NOMO-1 (cell line): ENCODE measurements around the gene RCBTB2.

Source experiments
- DNase-seq, 2 experiments: peaks; one replicate each; lab custom pipeline; 2025; ENCODE audit not compliant: unreplicated experiment in 2 of 2; lab: John Stamatoyannopoulos, UW

RCBTB2 gene

DNA sequence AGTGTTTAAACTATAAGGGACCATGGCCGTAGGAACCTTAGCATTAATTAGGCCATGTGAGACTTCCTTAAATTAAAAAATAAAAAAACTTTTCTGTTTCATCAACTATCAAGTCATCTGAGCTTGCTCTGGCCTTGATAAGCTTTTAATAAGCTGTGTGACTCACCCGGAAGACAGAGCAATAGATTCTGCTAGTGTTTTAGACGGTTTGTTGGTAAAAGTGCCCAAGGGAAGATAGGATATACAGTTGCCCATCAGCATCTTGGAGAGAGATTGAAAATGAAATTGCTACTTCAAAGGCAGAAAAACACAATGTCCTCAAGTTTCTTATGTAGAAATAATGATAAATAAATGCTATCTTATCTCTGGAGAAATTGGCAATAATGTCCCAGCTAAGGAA is 31.2 kb upstream of the RCBTB2 start:
- peak in 1 of 2 experiments; percentile 25 for DNase-seq

GRCh38 chr13:48563626-48564025 is 30.7 kb upstream of the RCBTB2 start:
- no peak for DNase-seq

DNA sequence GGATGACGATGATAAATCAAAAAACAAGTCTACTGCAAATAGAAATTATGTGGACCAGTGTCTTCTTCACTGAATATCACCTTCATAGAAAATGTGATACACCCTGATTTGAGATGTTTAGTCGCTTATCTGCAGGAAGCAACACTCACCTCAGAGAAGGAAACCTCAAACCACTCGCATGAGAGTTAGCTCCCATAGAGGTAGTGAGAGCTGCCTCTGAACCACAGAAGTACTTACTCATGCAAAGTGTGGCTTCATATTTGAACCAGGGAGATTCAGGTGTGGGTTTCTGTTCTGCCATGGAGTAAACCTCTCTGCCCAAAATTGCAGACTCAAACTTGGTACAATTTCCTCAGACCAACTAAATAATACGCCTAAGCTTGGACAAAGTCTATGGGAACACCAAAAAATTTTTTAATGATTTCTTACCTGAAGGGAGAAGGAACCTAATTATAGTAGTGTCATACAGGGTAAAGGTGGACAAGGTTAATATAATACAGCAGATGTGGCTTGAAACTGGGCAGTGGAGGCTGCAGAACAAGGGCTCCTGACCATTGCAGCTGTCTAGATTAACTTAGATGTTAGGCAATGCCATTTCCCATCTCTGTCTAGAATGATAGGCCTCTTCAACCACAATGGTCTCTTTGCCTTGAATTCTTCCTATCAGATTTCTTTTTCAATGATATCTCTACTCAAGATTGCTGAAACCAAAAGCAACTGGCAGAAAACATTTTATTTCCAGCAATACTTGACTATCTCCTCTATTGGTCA is 29.6 kb upstream of the RCBTB2 start:
- DNase-seq = peak; percentile 53 to 93

- DNase-seq = peak in 1 of 2 experiments; percentile 69
Observed at GRCh38 chr13:48561466-48562235, 28.8 kb upstream of the RCBTB2 start.

GRCh38 chr13:48560657-48561337 is 27.9 kb upstream of the RCBTB2 start:
- DNase-seq = peak in 1 of 2 experiments; percentile 37

DNA sequence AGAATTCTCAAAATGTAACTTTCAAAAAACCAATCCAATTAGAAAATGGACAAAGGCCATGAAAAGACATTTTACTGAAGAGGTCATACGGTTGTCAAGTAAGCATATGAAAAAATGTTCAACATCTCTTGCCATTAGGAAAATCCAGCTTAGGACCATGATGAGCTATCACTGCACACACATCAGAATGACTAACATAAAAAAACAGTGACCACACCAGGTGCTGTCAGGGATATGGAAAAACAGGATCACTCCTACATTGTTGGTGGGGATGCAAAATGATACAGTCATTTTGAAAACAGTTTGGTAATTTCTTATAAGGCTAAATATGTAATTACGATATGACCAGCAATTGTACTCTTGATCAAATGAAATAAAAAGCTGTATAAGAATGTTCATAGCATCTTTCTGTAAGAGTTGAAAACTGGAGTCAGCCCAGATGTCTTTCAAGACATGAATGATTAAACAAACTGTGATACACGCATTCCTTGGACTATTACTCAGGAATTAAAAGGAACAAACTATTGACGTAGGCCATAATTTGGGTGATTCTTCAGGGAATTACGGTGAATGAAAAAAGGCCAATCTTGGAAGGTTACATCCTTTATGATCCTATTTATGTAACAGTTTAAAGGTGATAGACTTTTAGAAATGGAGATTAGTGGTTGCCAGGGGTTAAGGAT is 26.9 kb upstream of the RCBTB2 start:
- no peak for DNase-seq

DNA sequence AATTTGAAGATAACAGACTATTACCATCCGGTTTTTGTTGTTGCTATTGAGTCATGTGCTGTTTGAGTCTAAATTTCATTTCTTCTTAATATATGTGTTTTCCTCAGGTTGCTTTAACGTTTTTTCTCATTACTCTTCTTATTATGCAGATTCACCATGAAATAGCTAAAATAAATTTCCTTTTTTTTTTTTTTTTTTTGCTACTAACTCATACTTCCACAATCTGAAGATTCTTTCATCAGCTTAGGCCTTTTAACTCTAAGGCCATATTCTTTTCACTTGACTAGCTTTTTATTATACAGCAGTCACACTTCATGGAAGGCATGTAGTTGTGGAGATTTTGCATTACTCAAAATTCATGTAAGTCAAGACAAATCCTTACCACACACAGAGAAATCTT is 23.9 kb upstream of the RCBTB2 start:
- no peak for DNase-seq

GRCh38 chr13:48555441-48555840 is 22.6 kb upstream of the RCBTB2 start:
- no peak for DNase-seq

DNA sequence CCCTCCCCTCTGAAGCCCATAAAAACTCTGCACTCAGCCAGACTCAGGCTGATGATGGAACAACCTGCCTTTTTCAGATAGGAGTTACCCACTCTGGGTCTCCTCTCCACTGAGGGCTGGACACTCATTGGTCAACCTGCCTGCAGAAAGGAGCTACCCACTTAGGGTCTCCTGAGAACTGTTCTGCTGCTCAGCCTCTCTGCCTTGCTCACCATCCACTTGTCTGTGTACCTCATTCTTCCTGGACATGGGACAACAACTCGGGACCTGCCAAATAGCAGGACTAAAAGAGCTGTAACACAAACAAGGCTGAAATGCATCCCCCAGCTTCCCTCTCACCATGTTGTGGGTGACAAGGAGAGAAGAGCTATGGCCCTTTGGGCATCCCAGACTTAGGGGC is 18.4 kb upstream of the RCBTB2 start:
- no peak for DNase-seq

- no peak for DNase-seq
Observed at GRCh38 chr13:48549658-48550057, 16.8 kb upstream of the RCBTB2 start.

DNA sequence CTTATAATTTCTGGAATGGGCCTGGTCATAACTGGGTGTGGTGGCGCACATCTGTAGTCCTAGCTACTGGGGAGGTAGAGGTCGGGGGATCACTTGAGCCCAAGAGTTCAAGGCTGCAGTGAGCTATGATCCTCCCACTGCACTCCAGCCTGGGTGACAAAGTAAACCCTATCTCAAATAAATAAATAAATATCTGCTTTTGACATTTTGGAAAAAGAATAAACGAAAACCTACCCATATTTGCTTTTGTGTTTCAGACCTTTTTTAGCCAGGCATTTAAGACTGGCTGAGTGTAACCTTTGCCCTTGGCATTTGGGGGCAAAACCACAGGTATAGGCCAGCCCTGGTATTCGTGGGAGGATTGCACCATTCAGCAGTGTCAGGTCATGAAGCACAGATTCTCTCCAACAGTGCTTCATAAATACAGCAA is 14.8 kb upstream of the RCBTB2 start:
- DNase-seq = no peak

DNA sequence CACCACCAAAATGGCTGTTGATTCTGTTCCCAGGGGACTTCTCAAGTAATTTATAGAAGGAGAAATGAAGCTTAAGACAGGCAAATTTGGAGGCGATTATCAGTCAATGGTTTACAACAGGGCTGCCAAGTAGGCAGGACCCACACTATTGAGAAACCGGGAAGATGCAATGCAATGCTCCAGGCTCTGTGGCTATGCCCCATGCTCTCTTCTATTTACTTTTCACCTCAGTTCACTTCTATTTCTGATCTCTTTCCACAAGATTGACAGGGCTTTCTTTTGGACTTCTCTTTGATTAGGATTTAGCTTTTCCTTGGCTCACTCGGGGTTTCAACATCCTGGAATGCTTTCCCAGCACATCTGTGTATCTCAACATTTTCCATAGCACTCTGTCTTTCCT is 12.7 kb upstream of the RCBTB2 start:
- DNase-seq = no peak

DNA sequence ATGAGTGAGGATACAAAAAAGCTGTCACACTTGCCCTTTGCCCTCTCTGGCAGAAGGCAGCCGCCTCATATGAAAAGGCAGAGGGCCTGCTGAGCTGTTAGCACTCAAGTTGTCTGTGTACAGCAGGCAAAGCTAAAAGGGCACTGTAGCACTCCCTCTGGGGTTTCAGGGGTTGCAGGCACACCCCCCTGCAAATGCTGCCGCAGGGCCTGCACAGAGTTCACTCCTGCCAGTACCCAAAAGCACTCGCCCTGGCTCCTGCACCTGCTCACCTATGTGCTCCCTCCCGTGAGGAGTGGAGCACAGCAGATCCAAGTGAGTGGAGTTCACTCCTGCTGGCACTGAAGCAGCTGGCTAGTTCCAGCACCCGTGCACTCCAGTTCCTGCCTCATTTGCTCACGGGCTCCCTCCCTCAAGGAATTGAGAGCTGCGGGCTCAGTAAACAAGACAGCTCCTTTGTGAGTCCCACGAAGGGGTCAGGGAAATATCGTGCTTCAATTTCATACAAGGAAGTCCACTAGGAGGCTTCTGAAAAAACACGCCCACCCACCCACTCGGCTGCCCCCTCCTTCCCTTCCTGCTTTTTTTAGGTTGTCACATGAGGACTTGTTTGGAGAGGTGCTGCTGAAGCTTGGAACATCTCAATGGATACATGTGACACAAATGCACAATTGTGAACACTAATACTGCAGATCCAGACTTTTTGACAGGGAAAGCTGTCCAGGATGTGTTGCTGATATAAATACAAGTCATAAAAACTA is 9.9 kb upstream of the RCBTB2 start:
- no peak for DNase-seq

- no peak for DNase-seq
Observed at GRCh38 chr13:48542138-48542537, 9.3 kb upstream of the RCBTB2 start.

GRCh38 chr13:48539550-48539949 is 6.7 kb upstream of the RCBTB2 start:
- no peak for DNase-seq

- no peak for DNase-seq
Observed at GRCh38 chr13:48536621-48537250, 3.9 kb upstream of the RCBTB2 start.

DNA sequence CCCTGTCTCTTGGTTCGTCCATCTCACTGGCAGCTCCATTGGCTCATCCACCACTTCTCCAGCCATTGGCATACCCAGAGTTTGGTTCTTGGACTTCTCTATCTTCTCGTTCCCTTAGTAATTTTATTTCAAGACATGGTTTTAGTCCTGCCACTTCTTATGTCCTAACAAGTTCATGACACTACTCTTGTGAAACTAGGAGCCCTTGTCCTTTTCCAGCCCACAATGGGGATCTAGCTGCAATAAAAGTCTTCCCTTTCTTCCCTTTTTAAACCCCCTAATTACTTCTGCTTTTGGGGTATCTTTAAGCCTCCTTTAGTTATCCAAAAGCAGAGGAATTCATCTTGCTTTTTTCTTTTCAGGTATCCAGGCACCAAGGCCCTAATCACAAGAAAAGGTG is 2.9 kb upstream of the RCBTB2 start:
- DNase-seq = peak; percentile 84 to 93

DNA sequence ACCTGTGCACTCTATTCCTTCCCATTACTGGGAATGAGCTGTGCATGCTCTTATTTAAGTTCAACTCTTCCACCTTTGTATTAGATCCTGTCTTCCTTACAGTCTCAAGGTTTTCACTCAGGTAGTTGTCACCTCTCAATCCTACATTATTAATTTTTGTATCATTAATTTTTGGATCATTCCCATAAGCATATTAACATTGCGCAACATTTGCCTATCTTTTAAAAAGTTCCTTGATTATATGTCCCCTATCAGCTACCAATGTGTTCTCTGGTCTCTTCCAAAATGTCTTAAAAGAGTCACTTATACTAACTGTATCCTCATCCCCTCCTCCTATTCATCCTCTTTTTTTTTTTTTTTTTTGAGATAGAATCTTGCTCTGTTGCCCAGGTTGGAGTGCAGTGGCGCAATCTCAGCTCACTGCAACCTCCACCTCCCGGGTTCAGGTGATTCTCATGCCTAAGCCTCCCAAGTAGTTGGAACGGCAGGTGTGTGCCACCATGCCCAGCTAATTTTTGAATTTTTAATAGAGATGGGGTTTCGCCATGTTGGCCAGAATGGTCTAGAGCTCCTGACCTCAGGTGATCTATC is 2.1 kb upstream of the RCBTB2 start:
- DNase-seq = no peak

- DNase-seq = peak; percentile 15 to 45
Observed at GRCh38 chr13:48533961-48534600, 1.2 kb upstream of the RCBTB2 start.
